ENCODE results near the gene S1PR3. TPM values are rescaled to one million over a fixed set of nuclear protein-coding genes. Genes with fewer than 3 reads are reported as not detected.

The S1PR3 gene
- total RNA-seq, 1 experiment from 2014 or later: 13.7 TPM

DNA sequence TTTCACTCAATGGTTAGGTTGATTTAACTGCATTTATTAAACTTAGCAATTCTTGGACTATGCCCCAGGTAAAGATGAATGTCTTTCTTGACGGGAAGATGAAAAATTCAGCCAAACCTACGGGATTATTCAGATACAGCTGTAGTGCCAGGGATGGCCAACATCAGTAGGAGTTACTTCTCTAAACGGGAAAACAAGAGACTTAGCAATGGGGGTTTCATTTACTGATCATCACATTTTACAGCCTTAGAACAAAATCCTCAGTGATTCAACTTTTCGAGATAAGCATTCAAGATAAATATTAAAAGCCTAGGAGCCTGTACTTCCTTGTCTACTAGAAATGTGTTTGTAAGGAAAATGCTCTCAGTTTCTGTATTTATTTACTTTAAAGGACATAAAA lies 46.1 kb downstream of the S1PR3 start:
- no peak for DNase-seq (ENCODE audit: low read depth)

DNA sequence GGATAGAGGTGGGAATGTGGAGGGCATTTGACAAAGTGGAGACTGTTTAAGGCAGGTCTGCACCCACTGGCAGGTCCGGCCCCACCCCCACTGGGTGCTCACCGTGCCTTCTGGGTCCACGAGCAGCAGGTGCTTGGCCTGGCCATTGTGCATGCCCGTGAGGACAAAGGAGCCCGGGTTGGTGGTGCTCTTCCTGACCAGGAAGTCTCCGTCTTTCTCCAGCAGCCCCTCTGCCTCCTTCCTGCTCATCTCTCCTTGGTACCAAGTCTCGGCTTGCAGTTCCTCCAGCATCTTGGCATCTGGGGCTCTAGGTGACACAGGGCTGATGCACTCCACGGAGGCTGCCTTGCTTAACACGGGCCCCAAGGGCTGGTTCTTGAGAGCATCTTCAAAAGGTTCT lies 46.6 kb downstream of the S1PR3 start:
- no peak for DNase-seq (ENCODE audit: low read depth)

DNA sequence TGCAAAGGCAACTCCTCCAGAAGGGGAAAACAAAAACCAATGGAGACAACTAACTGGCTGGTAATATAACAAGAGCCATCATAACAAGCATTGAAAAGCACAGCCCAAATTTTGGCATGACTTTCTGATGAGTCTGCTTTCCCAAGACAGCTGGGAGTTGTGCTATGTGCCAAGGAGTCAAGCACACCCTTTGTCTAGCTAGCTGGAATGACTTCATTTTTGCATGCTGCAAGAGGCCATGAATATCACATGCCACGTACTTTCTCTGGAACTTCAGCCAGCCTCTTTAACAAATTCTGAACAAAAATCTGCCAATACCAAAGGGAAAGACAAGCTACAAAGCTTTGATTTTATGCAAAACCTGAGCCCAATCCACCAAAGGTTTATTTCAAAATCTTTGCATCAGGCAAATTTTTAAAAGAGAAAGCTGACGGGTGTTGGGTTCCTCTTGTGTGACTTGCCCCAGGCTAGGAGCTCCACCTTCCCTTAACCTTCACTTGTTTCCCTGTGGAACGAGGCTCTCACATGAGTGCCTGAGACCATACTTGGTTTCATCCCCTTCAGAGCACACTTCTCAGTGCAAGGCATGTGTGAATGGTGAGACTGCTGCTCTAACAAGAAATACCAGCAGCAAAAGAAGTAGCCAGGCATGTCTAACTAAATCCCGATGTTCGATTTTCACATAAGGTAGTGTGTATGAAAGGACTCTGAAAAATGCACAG lies 47.3 kb downstream of the S1PR3 start:
- DNase-seq (ENCODE audit: low read depth): peak; percentile 70

DNA sequence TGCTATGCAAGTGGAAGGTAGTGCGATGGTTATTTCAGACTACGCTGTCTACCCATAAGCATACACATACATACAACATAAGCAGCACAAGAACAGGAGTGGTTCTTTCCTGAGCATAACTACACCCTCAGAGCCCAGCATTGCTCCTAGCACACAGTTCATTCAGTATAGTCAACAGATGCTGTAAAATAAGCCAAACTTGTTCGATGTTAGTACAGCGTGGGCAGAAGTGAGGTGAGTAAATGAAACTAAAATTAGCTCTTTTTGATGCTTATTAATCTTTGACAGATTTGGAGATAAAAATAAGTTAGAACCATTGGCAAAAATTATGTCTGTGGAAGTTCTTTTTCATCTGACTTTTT lies 47.8 kb downstream of the S1PR3 start:
- DNase-seq (ENCODE audit: low read depth): no peak

DNA sequence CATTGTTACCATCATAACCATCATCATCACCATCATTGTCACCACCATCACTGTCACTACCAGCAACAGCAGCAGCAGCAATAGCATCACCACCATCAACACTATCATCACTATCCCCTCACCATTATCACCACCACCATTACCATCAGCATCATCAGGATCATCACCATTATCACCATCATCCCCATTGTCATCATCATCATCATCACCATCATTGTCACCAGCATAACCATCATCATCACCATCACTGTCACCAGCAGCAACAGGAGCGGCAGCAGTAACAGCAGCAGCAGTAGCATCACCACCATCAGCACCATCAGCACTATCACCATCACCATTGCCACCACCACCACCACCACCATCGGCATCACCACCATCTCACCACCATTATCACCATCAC lies 48.4 kb downstream of the S1PR3 start:
- no peak for DNase-seq (ENCODE audit: low read depth)

DNA sequence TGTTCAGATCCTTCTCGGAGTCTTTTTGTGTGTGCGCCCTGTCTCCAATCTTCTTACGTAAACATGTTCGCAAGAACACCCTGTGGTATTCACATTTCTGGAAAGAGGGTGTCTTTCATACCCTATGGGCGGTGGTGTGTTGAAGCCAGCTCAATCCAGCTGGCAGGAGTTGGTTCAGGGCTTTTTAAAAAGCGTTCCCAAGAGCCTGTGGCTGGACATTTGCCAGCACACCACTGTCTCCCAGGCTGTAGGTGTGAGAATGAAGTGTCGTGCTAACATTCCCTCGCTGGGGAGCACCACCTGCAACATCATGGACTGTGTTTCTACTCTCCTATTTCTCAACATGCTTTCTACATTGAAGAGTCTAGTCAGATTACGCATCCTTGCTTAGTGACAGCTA lies 51.7 kb downstream of the S1PR3 start:
- DNase-seq (ENCODE audit: low read depth): no peak

DNA sequence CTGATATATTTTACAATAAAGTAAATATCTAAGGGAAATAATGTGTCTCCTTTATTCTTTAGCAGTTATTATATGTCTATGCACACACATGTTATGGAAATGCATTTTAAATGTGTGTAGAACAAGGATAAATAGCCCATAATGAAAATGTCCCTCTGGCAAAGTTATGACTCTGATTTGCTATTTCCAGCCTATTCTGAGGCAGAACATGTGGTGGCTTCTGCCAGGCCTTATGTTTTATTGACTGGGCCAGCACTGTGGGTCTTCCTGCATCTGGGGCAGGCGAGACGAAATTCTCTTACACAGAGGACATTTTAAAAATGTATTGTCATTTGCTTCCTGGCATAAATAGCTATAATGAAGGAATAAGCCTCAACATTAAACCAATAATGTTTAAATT lies 52.8 kb downstream of the S1PR3 start:
- DNase-seq (ENCODE audit: low read depth): no peak

DNA sequence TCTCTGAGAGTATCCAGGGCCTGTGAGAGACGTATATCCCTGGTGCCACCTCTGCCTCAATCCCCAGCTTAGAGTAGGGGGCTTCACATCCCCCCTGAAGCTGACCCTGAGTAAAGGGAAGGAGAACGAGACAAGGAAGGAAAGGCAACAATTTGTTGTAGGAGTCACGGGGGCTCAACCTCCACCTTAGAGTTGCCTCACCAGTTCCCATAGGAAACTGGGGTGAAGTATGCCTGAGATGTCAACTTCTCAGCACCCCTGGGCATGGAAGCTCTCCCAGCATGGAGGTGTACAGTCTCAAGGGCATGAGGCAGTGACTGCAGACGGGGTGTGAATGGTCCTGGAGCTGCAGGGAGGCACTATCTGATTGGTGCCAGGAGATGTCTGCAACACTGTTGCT lies 53.6 kb downstream of the S1PR3 start:
- no peak for DNase-seq (ENCODE audit: low read depth)

DNA sequence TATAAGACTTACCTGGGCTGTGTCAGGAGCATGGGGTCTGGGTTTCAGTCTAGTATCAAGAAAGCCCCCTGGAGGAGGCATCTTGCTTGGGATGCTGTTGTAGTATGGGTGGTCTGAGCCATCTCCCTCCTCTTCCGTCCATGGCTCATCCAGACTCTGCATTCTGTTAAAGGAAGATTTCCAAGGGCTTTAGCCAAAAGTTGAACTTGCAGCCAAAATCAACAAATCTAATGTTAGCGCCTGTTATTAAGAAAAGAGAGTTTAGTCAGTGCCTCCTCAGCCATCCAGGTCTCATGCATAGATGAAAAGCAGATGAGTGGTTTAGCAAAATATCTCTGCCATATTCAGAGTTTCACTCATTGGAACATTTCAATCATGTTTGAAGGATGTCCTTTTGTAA lies 55.6 kb downstream of the S1PR3 start:
- no peak for DNase-seq (ENCODE audit: low read depth)

DNA sequence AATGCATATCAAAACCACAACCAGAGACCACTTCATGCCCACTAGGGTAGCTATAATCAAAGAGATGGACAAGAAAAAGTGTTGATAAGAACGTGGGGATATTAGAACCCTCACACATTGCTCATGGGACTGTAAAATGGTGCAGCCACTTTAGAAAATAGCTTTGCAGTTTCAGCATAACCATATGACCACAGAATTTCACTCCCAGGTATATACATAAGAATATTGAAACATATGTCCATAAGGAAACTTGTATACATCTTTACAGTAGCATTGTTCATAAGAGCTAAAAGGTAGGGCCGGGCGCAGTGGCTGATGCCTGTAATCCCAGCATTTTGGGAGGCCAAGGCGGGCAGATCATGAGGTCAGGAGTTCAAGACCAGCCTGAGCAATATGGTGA lies 56.4 kb downstream of the S1PR3 start:
- no peak for DNase-seq (ENCODE audit: low read depth)

DNA sequence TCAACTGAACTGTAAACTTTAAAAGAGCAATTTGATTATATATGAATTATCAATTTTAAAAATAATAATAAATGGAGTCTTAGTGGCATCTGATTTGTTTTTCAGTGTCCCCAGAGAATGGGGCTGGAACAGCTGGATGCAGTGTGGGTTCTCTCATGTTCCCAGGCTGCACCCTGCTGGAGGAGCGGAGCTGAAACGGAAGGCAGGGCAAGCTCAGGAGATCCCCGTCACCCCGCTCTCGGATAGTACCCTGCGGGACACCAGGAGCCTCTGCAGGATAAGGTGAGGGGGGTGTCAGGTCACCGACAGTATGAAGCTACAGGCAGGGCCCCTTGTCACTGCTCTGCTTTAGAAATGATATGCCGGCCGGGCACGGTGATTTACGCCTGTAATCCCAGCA lies 57.3 kb downstream of the S1PR3 start:
- no peak for DNase-seq (ENCODE audit: low read depth)

DNA sequence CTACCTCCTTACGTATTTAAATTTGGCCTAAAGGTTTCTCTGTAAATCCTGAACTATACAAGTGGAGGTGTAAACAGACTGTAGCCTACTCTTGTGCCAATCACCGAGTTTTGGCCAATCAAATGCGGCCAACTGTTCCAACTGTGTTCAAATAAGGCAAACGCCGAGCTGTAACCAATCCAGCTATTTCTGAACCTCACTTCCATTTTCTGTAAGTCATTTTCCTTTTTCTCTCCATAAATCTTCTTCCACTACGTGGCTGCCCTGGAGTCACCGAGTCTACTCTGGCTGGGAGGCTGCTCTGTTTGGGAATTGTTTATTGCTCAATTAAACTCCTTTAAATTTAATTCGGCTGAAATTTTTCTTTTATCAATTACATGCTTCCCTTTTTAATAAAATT lies 58.4 kb downstream of the S1PR3 start:
- no peak for DNase-seq (ENCODE audit: low read depth)

DNA sequence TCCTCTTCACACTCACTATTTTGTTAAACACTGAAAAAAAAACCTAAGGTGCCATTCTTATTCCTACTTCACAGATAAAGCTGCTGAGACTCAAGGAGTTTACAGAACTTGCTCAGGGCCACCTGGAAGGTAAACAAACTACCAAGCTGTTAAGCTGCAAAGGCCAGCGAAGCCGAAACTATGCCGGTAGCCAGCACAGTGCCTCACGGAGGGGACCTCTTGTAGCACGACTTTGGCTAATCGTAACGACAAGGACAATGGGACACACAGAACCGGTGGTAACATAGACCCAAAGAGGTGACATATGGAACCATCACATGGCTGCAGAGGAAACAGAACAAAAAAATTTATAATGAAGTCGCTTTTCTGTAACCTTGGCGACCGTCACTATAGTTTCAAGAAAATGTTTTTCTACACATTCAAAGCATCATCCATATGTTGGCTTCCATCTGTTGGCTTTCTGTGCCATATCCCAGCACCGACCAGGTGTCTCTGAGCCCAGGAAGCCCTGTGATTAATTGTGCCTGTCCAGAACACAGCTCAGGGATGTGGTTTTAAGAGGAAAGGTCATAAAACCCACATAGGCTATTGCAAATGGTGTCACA lies 60.3 kb downstream of the S1PR3 start:
- DNase-seq (ENCODE audit: low read depth): no peak

DNA sequence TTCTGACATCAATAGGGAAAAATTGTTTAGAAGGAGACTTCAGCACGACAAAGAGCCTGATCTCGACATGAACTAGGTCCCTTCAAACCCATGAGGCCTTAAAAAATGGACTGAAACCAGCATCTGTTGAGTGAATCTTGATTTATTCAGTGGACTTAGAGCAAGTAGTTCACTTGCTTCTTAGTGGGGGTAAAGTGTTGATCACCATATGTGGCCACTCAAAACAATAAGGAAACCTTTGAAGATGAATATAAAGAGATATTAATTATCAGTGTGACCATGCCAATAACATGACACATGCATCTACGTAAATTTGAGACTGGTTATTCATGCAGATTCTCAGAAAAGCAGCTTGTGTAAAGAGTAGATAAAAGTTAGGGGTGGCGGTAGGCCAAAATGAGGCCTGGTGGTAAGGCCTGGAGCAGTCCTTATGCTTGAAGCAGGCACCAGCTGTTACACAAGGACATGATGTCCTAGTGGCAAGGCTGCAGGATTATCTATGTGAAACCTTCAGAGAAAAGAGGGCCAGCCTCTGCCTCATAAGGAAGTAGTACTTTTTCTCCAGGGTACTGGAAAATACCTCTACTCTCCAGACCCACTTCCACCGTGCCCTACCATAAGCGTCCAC lies 61.3 kb downstream of the S1PR3 start:
- DNase-seq (ENCODE audit: low read depth): no peak

DNA sequence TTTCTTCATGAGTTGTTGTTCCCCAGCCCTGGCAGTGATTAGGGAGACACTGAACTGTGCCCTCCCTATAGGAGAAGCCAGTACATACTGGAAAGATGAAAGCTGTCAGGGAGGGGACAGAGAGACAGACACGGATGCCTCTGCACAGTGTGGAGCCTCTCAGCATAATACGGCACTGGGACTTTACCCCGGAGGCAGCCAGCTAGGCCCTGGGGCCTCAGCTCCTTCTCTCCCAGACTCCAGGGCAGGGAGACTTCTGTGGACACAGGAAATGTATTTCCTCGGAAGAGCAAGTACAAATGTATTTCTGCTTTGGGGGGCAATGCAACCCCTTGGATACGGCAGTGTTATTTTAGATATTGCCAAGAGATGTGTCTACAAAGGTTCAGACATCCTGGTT lies 62.0 kb downstream of the S1PR3 start:
- DNase-seq (ENCODE audit: low read depth): no peak

Other genes starting within 250 kb of the S1PR3 start
- 2.3 and 10.1 TPM in 2 replicates for gene SHC3, start 187.3 kb downstream of the S1PR3 start, total RNA-seq (2014; rRNA removed; shearing (Covaris generic))